ENCODE measurements around the gene CPSF4. TPM values are rescaled to one million over a fixed set of nuclear protein-coding genes. Genes with fewer than 3 reads are reported as not detected.

CPSF4 gene
- polyA plus RNA-seq, 4 donors, result 24.4 to 28.3 (median 26.4) TPM

- 83 to 97% (median 94%) methylated on average over 4 of the region's 4 CpGs for WGBS, 3 donors
- no peaks in the 10 kb centered on the region for H3K27me3 ChIP-seq (ENCODE audit: control insufficient read depth in 3 of 3, insufficient read depth in 3 of 3, low read length in 3 of 3)
- peaks cover 3 to 17% (median 3%) of the 10 kb centered on the region in 3 donors for H3K4me1 ChIP-seq (ENCODE audit: control insufficient read depth in 3 of 3, insufficient read depth in 2 of 3, low read depth in 1 of 3, low read length in 2 of 3)
- DNase-seq (no peak), FAIRE-seq (no peak)
- no peak overlapping the region for H3K27ac ChIP-seq (ENCODE audit: low read depth in 1 of 3, low read length in 2 of 3)
- H3K36me3 ChIP-seq (ENCODE audit: control insufficient read depth in 3 of 3, insufficient read depth in 2 of 3, low read depth in 1 of 3, low read length in 3 of 3), result peaks cover 19 to 85% (median 19%) of the 10 kb centered on the region in 3 donors
- no peak overlapping the region for H3K4me3 ChIP-seq (ENCODE audit: low read depth in 1 of 3, low read length in 3 of 3)
- H3K9me3 ChIP-seq (ENCODE audit: control insufficient read depth in 2 of 2, insufficient read depth in 1 of 2, low read depth in 1 of 2, low read length in 1 of 2), result no peaks in the 10 kb centered on the region
Measured at GRCh38 chr7:99394188-99394502, 44.6 kb upstream of the CPSF4 start.

- H3K36me3 ChIP-seq (ENCODE audit: control insufficient read depth in 3 of 3, insufficient read depth in 2 of 3, low read depth in 1 of 3, low read length in 3 of 3), result peaks cover 9 to 85% (median 21%) of the 10 kb centered on the region in 3 donors
- no peak overlapping the region for H3K27ac ChIP-seq (ENCODE audit: low read depth in 1 of 3, low read length in 2 of 3)
- DNase-seq, result no peak
- WGBS, 3 donors, result 84 to 89% (median 86%) methylated on average over 14 of the region's 14 CpGs
- no peaks in the 10 kb centered on the region for H3K9me3 ChIP-seq (ENCODE audit: control insufficient read depth in 2 of 2, insufficient read depth in 1 of 2, low read depth in 1 of 2, low read length in 1 of 2)
- H3K4me3 ChIP-seq (ENCODE audit: low read depth in 1 of 3, low read length in 3 of 3), result no peak overlapping the region
- H3K27me3 ChIP-seq (ENCODE audit: control insufficient read depth in 3 of 3, insufficient read depth in 3 of 3, low read length in 3 of 3), result no peaks in the 10 kb centered on the region
- FAIRE-seq, result no peak
- peaks cover 3 to 17% (median 3%) of the 10 kb centered on the region in 3 donors for H3K4me1 ChIP-seq (ENCODE audit: control insufficient read depth in 3 of 3, insufficient read depth in 2 of 3, low read depth in 1 of 3, low read length in 2 of 3)
Measured at GRCh38 chr7:99395616-99396327, 43.0 kb upstream of the CPSF4 start.

GRCh38 chr7:99396418-99397296 lies 42.1 kb upstream of the CPSF4 start:
- no peak for DNase-seq
- Histone ChIP-seq H3K4me3 (ENCODE audit: low read depth in 1 of 3, low read length in 3 of 3) (no peak overlapping the region), H3K4me1 (ENCODE audit: control insufficient read depth in 3 of 3, insufficient read depth in 2 of 3, low read depth in 1 of 3, low read length in 2 of 3) (peaks cover 3 to 17% (median 3%) of the 10 kb centered on the region in 3 donors), H3K27ac (ENCODE audit: low read depth in 1 of 3, low read length in 2 of 3) (no peak overlapping the region), H3K36me3 (ENCODE audit: control insufficient read depth in 3 of 3, insufficient read depth in 2 of 3, low read depth in 1 of 3, low read length in 3 of 3) (peaks cover 11 to 85% (median 15%) of the 10 kb centered on the region in 3 donors), H3K27me3 (ENCODE audit: control insufficient read depth in 3 of 3, insufficient read depth in 3 of 3, low read length in 3 of 3) (no peaks in the 10 kb centered on the region), H3K9me3 (ENCODE audit: control insufficient read depth in 2 of 2, insufficient read depth in 1 of 2, low read depth in 1 of 2, low read length in 1 of 2) (no peaks in the 10 kb centered on the region)
- 77 to 86% (median 85%) methylated on average over 21 of the region's 21 CpGs for WGBS, 3 donors
- no peak for FAIRE-seq

- no peaks in the 10 kb centered on the region for H3K9me3 ChIP-seq (ENCODE audit: control insufficient read depth in 2 of 2, insufficient read depth in 1 of 2, low read depth in 1 of 2, low read length in 1 of 2)
- FAIRE-seq (no peak), DNase-seq (no peak)
- no peak overlapping the region for H3K27ac ChIP-seq (ENCODE audit: low read depth in 1 of 3, low read length in 2 of 3)
- WGBS, 3 donors, result 81 to 91% (median 86%) methylated on average over 15 to 18 of the region's 18 CpGs
- H3K36me3 ChIP-seq (ENCODE audit: control insufficient read depth in 3 of 3, insufficient read depth in 2 of 3, low read depth in 1 of 3, low read length in 3 of 3), result peaks cover 11 to 87% (median 17%) of the 10 kb centered on the region in 3 donors
- no peak overlapping the region for H3K4me3 ChIP-seq (ENCODE audit: low read depth in 1 of 3, low read length in 3 of 3)
- H3K4me1 ChIP-seq (ENCODE audit: control insufficient read depth in 3 of 3, insufficient read depth in 2 of 3, low read depth in 1 of 3, low read length in 2 of 3), result peaks cover 0 to 12% (median 3%) of the 10 kb centered on the region in 3 donors
- no peaks in the 10 kb centered on the region for H3K27me3 ChIP-seq (ENCODE audit: control insufficient read depth in 3 of 3, insufficient read depth in 3 of 3, low read length in 3 of 3)
Measured at GRCh38 chr7:99397297-99397983, 41.3 kb upstream of the CPSF4 start.

- no peak overlapping the region for H3K27ac ChIP-seq (ENCODE audit: low read depth in 1 of 3, low read length in 2 of 3)
- WGBS, 3 donors, result 76 to 82% (median 79%) methylated on average over 5 of the region's 5 CpGs
- no peak overlapping the region for H3K4me3 ChIP-seq (ENCODE audit: low read depth in 1 of 3, low read length in 3 of 3)
- no peaks in the 10 kb centered on the region for H3K27me3 ChIP-seq (ENCODE audit: control insufficient read depth in 3 of 3, insufficient read depth in 3 of 3, low read length in 3 of 3)
- DNase-seq, result no peak
- peaks cover 0 to 1% (median 0%) of the 10 kb centered on the region in 3 donors for H3K4me1 ChIP-seq (ENCODE audit: control insufficient read depth in 3 of 3, insufficient read depth in 2 of 3, low read depth in 1 of 3, low read length in 2 of 3)
- H3K36me3 ChIP-seq (ENCODE audit: control insufficient read depth in 3 of 3, insufficient read depth in 2 of 3, low read depth in 1 of 3, low read length in 3 of 3), result peaks cover 12 to 94% (median 17%) of the 10 kb centered on the region in 3 donors
- no peaks in the 10 kb centered on the region for H3K9me3 ChIP-seq (ENCODE audit: control insufficient read depth in 2 of 2, insufficient read depth in 1 of 2, low read depth in 1 of 2, low read length in 1 of 2)
- no peak for FAIRE-seq
Measured at GRCh38 chr7:99398891-99399445, 39.8 kb upstream of the CPSF4 start.

GRCh38 chr7:99399597-99399996 lies 39.1 kb upstream of the CPSF4 start:
- FAIRE-seq (no peak), DNase-seq (no peak)
- H3K36me3 ChIP-seq (ENCODE audit: control insufficient read depth in 3 of 3, insufficient read depth in 2 of 3, low read depth in 1 of 3, low read length in 3 of 3), result peaks cover 11 to 95% (median 17%) of the 10 kb centered on the region in 3 donors
- H3K9me3 ChIP-seq (ENCODE audit: control insufficient read depth in 2 of 2, insufficient read depth in 1 of 2, low read depth in 1 of 2, low read length in 1 of 2), result no peaks in the 10 kb centered on the region
- H3K27ac ChIP-seq (ENCODE audit: low read depth in 1 of 3, low read length in 2 of 3), result no peak overlapping the region
- no peak overlapping the region for H3K4me3 ChIP-seq (ENCODE audit: low read depth in 1 of 3, low read length in 3 of 3)
- 80 to 82% (median 81%) methylated on average over 6 of the region's 6 CpGs for WGBS, 3 donors
- H3K27me3 ChIP-seq (ENCODE audit: control insufficient read depth in 3 of 3, insufficient read depth in 3 of 3, low read length in 3 of 3), result no peaks in the 10 kb centered on the region
- no peaks in the 10 kb centered on the region for H3K4me1 ChIP-seq (ENCODE audit: control insufficient read depth in 3 of 3, insufficient read depth in 2 of 3, low read depth in 1 of 3, low read length in 2 of 3)

- no peaks in the 10 kb centered on the region for H3K27me3 ChIP-seq (ENCODE audit: control insufficient read depth in 3 of 3, insufficient read depth in 3 of 3, low read length in 3 of 3)
- FAIRE-seq, result no peak
- DNase-seq, result no peak
- H3K4me1 ChIP-seq (ENCODE audit: control insufficient read depth in 3 of 3, insufficient read depth in 2 of 3, low read depth in 1 of 3, low read length in 2 of 3), result peaks cover 5 to 11% (median 7%) of the 10 kb centered on the region in 3 donors
- H3K4me3 ChIP-seq (ENCODE audit: low read depth in 1 of 3, low read length in 3 of 3), result no peak overlapping the region
- whole genome bisulfite sequencing, 3 donors, result 96 to 98% (median 97%) methylated on average over 2 to 3 of the region's 3 CpGs
- no peak overlapping the region for H3K27ac ChIP-seq (ENCODE audit: low read depth in 1 of 3, low read length in 2 of 3)
- peaks cover 4 to 74% (median 14%) of the 10 kb centered on the region in 3 donors for H3K36me3 ChIP-seq (ENCODE audit: control insufficient read depth in 3 of 3, insufficient read depth in 2 of 3, low read depth in 1 of 3, low read length in 3 of 3)
- H3K9me3 ChIP-seq (ENCODE audit: control insufficient read depth in 2 of 2, insufficient read depth in 1 of 2, low read depth in 1 of 2, low read length in 1 of 2), result no peaks in the 10 kb centered on the region
Measured at GRCh38 chr7:99402854-99403253, 35.9 kb upstream of the CPSF4 start.

GRCh38 chr7:99403764-99404163 lies 35.0 kb upstream of the CPSF4 start:
- H3K36me3 ChIP-seq (ENCODE audit: control insufficient read depth in 3 of 3, insufficient read depth in 2 of 3, low read depth in 1 of 3, low read length in 3 of 3), result peaks cover 4 to 65% (median 12%) of the 10 kb centered on the region in 3 donors
- H3K27ac ChIP-seq (ENCODE audit: low read depth in 1 of 3, low read length in 2 of 3), result no peak overlapping the region
- DNase-seq (no peak), FAIRE-seq (no peak)
- no peaks in the 10 kb centered on the region for H3K27me3 ChIP-seq (ENCODE audit: control insufficient read depth in 3 of 3, insufficient read depth in 3 of 3, low read length in 3 of 3)
- WGBS, 3 donors, result 89 to 96% (median 92%) methylated on average over 5 of the region's 5 CpGs
- no peaks in the 10 kb centered on the region for H3K9me3 ChIP-seq (ENCODE audit: control insufficient read depth in 2 of 2, insufficient read depth in 1 of 2, low read depth in 1 of 2, low read length in 1 of 2)
- H3K4me3 ChIP-seq (ENCODE audit: low read depth in 1 of 3, low read length in 3 of 3), result no peak overlapping the region
- peaks cover 5 to 11% (median 7%) of the 10 kb centered on the region in 3 donors for H3K4me1 ChIP-seq (ENCODE audit: control insufficient read depth in 3 of 3, insufficient read depth in 2 of 3, low read depth in 1 of 3, low read length in 2 of 3)
